Cardiac muscle cell (in vitro differentiated cells and primary cell): ENCODE measurements around the gene RNPEP. TPM values are rescaled to one million over a fixed set of nuclear protein-coding genes. Genes with fewer than 3 reads are reported as not detected.

Experiments used
- DNase-seq, 2 donors: peaks; one replicate each; pipeline versions ENCODE4 v3.0.0 to v3.0.0-alpha.2; 2010 to 2017; ENCODE audit warnings: low read depth in 1 of 2, low spot score in 1 of 2
- H3K27ac ChIP-seq: fragments of 200-600 bp; sonication (generic); 2 replicates; pipeline ENCODE4 v1.5.1; 2016
- H3K27me3 ChIP-seq: fragments of 200-600 bp; sonication (generic); 2 replicates; pipeline ENCODE4 v1.6.0; 2016; ENCODE audit warnings: control low read depth
- H3K36me3 ChIP-seq: fragments of 200-600 bp; sonication (generic); 2 replicates; pipeline ENCODE4 v1.5.1; 2016; ENCODE audit warnings: control low read depth
- H3K4me1 ChIP-seq: fragments of 200-600 bp; sonication (generic); 2 replicates; pipeline ENCODE4 v1.8.1; 2017; ENCODE audit warnings: low read depth, mild to moderate bottlenecking, mixed run types
- H3K4me3 ChIP-seq: fragments of 200-600 bp; sonication (generic); 2 replicates; pipeline ENCODE4 v1.5.1; 2016; ENCODE audit warnings: mild to moderate bottlenecking
- H3K9me3 ChIP-seq: fragments of 200-600 bp; sonication (generic); 2 replicates; pipeline ENCODE4 v1.5.1; 2017; ENCODE audit warnings: low read depth, mild to moderate bottlenecking, control low read depth
- CTCF ChIP-seq: IDR thresholded peaks from 2 replicates; pipeline ENCODE4 v1.5.1; 2012; ENCODE audit warnings: low read depth, mild to moderate bottlenecking, low read length
- polyA plus RNA-seq: library from polyadenylated mRNA; unstranded; fragments of >200 nt; fragmentation: Nextera tagmentation; extraction: Ambion mirVana; gene quantifications from 2 replicates; pipeline ENCODE4 v1.2.1, GENCODE V29; 2016
- total RNA-seq: library from RNA; depleted of rRNA; stranded (reverse); fragments of >200 nt; gene quantifications from 2 replicates; pipeline ENCODE4 v1.2.3, GENCODE V29; 2016

The RNPEP gene
- total and polyA plus RNA-seq, 2 experiments from 2014 or later = 52.6 to 56.6 TPM

GRCh38 chr1:202034683-202035462 is 52.4 kb downstream of the RNPEP start:
- Histone ChIP-seq H3K27ac (peak overlapping the region; percentile 40), H3K36me3 (no peaks in the 10 kb centered on the region), H3K4me3 (no peak overlapping the region), H3K4me1 (peaks cover 17% of the 10 kb centered on the region), H3K27me3 (no peaks in the 10 kb centered on the region), H3K9me3 (no peaks in the 10 kb centered on the region)
- no peak for TF ChIP-seq CTCF
- peak; percentile 30 to 96 for DNase-seq

- TF ChIP-seq CTCF = no peak
- no peak for DNase-seq
- no peaks in the 10 kb centered on the region for H3K27me3 ChIP-seq
Measured at GRCh38 chr1:202036595-202037387, 54.3 kb downstream of the RNPEP start.

GRCh38 chr1:202037706-202038296 is 55.4 kb downstream of the RNPEP start:
- Histone ChIP-seq H3K27me3 (no peaks in the 10 kb centered on the region), H3K4me1 (peaks cover 9% of the 10 kb centered on the region), H3K36me3 (no peaks in the 10 kb centered on the region), H3K4me3 (no peak overlapping the region), H3K9me3 (no peaks in the 10 kb centered on the region), H3K27ac (no peak overlapping the region)
- TF ChIP-seq CTCF = no peak
- DNase-seq = peak in 1 of 2 donors; percentile 66

More at GRCh38 chr1:202036595-202037387, 54.3 kb downstream of the RNPEP start:
- Histone ChIP-seq H3K36me3 (no peaks in the 10 kb centered on the region), H3K9me3 (no peaks in the 10 kb centered on the region), H3K4me3 (no peak overlapping the region), H3K4me1 (peaks cover 9% of the 10 kb centered on the region), H3K27ac (no peak overlapping the region)

- no peak for TF ChIP-seq CTCF
- Histone ChIP-seq H3K4me3 (no peak overlapping the region), H3K4me1 (peaks cover 9% of the 10 kb centered on the region), H3K27me3 (no peaks in the 10 kb centered on the region), H3K9me3 (no peaks in the 10 kb centered on the region), H3K27ac (no peak overlapping the region), H3K36me3 (no peaks in the 10 kb centered on the region)
- DNase-seq = no peak
Measured at GRCh38 chr1:202038688-202039346, 56.4 kb downstream of the RNPEP start.

- H3K27me3 ChIP-seq = no peaks in the 10 kb centered on the region
- no peak for TF ChIP-seq CTCF
- H3K4me3 ChIP-seq = no peak overlapping the region
- no peaks in the 10 kb centered on the region for H3K36me3 ChIP-seq
- peaks cover 22% of the 10 kb centered on the region for H3K4me1 ChIP-seq
- H3K9me3 ChIP-seq = no peaks in the 10 kb centered on the region
- no peak overlapping the region for H3K27ac ChIP-seq
- no peak for DNase-seq
Measured at GRCh38 chr1:202045705-202046104, 63.3 kb downstream of the RNPEP start.
